Stimulated activated CD8-positive, alpha-beta memory T cell treated with anti-CD3 and anti-CD28 coated beads, Interleukin-7, amount 100 ng/mL, for 48 hours (primary cell): Measurements from ENCODE around the gene DBH.

Source experiments
- DNase-seq, 2 donors: peaks; one replicate each; pipeline ENCODE4 v3.0.0-alpha.2; 2020; ENCODE audit warnings: low read depth in 1 of 2; ENCODE audit errors: extremely low read depth in 1 of 2

Gene DBH

DNA sequence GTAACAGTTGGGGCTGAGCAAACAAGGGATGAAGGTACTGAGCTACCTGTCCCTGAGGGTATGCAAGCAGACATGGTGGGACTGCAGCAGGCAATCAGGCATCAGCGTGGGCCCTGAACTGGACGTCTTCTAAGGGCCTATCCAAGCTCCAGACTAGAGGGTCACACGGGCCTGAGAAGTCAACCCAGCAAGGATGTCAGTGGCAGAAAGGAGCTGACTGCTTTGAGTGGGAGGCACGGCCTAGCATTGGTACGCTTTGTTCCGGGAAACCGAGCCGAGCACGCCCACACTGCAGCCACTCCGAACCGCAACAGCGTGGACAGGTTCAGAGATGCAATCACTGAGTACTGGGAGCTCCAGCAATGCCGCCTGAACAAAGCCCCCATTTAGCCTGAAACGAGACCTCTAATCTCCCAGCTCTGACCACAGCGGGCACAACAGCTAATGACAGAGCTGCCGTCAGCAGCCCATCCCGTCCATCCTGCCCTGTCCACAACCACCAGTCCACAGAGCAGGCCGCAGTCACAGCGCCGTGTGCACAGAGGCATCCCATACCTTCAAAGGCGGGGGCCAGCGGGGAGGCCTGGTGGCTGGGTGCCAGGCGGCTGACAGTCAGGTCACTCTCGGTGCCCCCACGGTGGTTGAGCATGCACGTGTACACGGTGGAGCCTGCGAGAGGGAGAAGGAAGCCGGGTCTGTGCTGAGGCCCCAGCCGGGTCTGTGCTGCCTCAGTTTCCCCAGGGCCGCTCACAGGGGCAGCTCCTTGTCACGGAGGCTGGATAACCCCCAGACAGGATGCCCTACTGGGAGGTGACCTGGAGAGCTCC lies 57.8 kb downstream of the DBH start:
- DNase-seq, result no peak

DNA sequence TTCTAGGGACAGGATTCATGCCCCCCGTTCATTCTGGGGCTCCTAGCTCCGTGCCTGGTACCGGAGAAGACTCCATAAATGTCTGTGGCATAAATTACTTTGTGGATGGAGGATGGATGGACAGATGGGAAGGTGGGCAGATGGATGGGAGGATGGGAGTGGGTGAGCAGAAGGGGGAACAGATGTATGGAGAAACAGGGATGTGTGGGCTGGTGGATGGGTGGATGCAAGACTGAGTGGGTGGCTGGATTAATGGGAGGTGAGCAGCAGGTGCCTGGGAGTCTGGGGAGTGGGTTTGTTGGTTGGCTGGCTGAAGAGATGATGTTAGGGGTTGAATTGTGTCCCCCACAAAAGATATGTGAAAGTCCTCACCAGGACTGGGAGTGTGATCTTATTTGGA lies 58.5 kb downstream of the DBH start:
- DNase-seq, result no peak

DNA sequence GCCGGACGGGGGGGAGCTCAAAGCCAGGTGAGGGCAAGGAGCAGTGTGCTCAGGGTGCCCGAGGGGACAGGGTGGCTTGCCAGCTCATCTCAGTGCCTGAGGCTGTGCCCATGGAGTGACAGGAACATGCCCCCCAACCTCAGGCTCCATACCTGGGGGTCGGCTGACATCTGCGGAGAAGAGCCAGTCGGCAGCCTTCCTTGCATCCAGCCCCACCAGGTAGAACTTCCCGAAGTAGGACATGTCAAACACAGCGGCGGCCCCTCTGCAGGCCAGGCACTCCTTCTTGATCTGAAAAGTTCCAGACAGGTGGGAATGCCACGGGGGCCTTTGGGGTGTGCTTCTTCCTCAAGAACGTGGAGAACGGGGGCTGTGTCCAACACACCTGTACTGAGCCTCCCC lies 59.9 kb downstream of the DBH start:
- no peak for DNase-seq

- DNase-seq, result no peak
These were observed 63.4 kb downstream of the DBH start for GRCh38 chr9:133699546-133699945.

GRCh38 chr9:133700819-133701320 lies 64.7 kb downstream of the DBH start:
- DNase-seq, result no peak

GRCh38 chr9:133701321-133701980 lies 65.3 kb downstream of the DBH start:
- peak in 1 of 2 donors; percentile 14 for DNase-seq

GRCh38 chr9:133701981-133702797 lies 66.0 kb downstream of the DBH start:
- DNase-seq, result peak; percentile 33 to 40

- DNase-seq, result no peak
These were observed 66.8 kb downstream of the DBH start for GRCh38 chr9:133702798-133703590.

- no peak for DNase-seq
These were observed 67.6 kb downstream of the DBH start for GRCh38 chr9:133703591-133704399.

GRCh38 chr9:133704711-133705181 lies 68.6 kb downstream of the DBH start:
- DNase-seq, result no peak

GRCh38 chr9:133705576-133705975 lies 69.4 kb downstream of the DBH start:
- no peak for DNase-seq

DNA sequence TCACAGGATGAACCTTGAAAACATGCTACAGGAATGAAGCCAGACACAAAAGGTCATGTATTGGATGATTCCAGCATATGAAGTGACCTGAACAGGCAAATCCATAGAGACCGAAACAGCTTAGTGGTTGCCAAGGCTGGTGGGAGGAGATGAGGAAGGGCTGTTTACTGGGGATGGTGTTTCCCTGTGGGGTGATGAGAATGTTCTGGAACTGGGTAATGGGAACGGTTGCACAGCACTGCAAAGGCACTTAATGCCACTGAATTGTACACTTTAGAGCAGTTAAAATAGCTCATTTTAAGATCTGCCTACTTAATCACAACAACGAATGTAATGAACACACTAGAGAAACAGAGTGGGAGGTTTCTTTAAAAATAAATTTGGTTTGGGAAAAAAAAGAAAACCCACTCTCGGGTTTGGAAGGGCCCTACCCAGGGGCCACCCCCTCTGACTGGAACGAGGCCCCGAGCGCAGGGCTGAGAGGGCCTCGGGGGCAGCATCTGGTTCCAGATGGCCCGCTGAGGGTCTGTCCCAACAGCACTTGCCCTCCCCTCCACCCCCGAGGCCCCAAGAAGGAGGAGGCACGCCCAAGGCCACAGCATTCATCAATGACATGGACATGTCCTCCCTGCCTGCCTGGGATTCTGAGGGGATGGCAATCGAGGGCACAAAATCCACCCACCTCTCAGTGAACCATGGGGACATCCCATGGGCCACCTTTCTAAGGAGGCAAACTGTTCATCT lies 70.3 kb downstream of the DBH start:
- DNase-seq, result no peak

DNA sequence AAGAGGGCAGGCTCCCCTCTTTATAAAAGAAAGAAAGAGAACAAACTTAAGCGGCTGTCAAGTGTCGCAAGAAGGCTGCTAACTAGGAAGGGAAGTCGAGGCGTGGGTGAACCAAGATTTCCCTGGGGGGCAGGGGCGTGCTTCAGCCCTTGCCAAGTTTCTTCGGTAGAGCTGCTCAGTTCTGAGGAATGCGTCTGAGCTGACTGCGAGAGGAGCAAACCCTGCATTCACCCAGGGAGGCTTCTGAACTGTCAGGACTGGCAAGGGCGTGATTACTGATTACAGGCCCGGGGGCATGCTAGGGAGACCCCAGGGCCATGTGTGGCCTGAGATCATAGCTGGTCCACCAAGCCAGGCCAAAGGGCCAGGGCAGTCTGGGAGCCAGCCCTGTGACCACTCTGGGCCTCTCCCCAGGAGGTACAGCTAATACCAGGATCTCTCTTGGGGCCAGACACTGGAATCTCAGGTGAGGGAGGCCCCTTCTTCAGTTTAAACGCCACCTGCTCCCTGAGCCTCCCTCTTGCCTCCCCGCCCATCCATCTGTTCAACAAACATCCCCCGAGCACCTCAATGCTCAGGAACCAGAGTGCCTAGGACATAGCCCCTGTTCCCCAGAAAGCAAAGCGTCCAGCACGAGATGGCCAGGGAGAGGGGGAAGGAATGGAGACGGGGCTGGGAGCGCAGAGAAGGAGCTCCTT lies 71.1 kb downstream of the DBH start:
- DNase-seq, result no peak

DNA sequence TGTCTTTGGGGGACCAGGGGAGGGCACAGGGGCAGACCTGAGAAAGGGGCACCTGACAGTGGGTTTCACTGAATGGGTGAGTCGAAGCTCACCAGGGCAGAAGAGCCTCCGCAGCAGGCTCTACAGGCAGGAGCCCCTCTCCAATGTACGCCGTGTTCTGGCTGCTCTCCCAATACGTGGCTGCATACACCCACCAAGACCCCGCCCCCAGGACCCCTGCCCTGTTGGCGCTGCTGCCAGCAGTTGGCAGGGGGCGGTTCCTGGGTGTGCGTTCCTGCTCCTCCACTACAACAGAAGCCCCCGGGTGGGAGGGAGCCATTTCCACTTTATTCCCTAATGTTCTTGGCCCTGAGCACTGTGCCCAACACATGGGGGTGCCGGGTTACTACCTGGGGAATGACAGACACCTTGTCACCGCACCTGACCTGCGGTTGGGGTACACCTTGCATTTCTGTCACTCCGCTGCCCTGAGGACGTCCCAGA lies 71.6 kb downstream of the DBH start:
- DNase-seq, result no peak

DNA sequence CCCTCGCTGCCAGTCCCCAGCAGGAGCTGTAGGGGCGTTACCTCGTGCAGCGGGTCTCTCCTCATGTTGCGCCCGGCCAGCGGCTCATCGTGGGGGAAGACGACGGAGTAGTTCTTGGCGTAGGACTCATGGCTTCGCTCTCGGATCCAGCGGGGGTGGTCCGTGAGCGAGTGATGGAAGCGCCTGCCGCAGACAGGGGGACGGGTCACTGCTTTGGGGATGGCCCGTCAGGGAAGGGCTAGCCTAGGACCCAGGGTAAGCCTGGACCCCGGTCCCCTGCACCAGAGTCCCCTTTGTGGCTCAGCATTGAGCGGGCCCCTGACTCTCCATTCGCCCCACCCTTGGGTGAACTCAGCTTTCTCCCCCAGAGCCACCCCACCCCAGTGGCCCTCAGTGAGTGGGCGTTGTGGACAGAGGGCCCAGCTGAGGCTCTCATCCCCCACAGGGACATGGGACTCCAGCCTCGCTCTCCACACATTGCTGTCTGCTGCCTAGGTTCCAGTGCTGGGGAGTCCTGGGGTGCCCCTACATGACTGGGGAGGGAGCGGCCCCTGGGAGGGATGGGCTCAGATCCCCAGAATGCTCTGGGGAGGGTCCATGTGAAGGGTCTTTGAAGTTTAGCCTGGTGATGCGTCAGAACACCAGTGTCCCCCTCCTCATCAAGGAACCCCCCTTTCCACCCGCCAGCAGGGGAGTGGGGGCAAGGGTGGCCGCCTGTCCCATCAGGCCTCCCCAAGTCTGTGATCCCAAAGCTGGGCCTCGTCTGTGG lies 72.3 kb downstream of the DBH start:
- DNase-seq, result no peak
